Amniotic epithelial cell (primary cell): Measurements from ENCODE around the gene TLCD4.
A peak's percentile ranks its signal among the peaks of the same experiment; 100 is the strongest.
"Not testable (repeated sequence)": the region's sequence is repeated elsewhere in the genome, so short reads cannot be mapped to it uniquely, and the experiment has no call there.

Experiments
- DNase-seq: peaks from one replicate; pipeline ENCODE4 v3.0.0-alpha.2; 2010; ENCODE audit warnings: low read depth

Gene TLCD4, protein sequence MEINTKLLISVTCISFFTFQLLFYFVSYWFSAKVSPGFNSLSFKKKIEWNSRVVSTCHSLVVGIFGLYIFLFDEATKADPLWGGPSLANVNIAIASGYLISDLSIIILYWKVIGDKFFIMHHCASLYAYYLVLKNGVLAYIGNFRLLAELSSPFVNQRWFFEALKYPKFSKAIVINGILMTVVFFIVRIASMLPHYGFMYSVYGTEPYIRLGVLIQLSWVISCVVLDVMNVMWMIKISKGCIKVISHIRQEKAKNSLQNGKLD

DNA sequence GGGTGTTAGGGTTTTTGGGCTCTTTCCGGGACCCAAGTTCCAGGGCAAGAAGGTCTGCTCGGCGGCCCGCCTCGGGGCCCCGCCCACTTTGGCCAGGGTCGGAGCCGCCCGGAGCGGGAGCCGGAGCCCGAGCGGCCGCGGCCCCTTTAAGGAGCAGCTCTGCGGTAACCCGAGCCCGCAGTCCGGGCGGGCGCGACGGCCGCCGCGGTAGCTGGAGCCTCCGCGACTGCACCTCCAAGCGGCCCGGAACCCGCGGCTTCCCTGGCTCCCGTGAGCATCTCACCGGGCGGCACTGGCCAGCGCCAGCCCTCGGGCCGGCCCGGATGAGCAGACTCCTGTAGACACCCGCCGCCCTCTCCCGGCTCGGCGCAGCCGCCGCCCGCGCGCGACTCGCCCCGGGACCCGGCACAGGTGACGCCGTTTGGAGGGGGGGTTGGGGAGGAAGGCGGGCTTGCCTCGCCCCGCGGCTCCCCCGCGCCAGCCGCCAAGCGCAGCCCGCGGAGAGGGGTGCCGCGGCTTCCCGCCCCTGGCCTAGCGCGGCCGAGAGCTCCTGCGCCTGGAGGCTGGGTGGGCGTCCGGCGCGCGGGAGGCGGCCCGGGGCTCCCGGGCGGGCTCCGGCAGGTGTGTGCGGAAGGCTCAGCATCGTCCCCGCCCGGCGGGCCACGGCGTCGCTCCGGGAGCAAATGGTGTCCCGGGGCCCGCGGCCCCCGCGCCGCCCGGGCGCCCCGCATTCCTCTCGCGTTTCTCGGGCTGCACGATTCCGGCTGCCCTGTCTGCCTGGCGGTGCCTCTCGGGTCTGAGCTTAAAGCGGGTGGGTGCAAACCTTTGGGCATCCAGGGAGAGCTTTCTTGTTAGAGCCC lies at the start of gene TLCD4:
TLCD4 (plus strand) TSS at position 149 of the 860 bp plus-strand sequence. CDS start 26,547 bp downstream, outside the sequence.
- DNase-seq = no peak

DNA sequence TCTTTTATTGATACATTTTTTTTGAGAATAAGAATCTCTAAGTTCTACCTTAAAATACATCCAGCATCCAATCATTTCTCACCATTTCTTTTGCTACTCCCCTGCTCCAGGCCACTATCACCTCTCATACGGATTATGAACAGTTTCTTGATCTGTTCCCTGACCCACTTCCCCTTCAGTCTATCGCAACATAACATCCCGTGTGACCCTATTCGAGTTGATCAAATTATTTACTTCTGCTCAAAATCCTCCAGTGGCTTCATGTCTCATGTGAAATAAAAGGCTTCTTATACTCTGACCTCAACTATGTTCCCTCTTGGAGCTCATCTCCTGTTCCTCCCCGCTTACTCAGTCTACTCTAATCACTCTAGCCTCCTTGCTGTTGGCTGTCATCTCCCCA lies 49.6 kb upstream of the TLCD4 start:
- DNase-seq = no peak

DNA sequence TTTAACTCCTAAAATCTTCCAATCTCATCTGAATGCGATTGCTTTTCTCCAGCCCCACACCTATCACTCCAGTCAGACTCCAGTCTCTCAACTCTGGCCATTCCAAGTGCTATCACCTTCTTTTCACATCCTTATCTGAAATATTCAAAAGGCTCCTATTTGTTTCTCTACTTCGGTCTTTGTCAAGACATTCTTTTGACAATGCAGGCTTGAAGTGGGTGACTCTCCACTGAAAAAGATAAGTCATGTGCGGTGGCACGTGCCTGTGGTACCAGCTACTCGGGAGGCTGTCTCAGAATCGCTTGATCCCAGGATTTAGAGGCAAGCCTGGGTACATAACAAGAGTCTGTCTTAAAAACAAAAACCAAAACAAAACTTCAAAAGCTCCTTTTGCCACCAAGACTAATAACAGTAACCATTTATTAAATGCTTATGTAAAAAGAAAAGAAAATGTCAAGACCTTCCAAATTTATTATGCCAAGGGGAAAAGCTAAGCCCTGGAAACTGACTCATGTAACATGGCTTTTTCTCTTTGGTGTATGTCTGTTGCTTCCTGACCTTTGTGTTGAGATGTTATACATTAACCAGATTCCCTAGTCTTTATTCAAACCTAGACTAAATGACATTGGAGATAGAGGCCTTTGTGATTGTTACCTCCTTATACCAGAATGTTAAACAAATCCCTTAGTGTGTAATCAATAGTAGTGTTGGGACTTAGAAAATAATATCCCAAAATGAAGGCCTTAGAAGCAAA lies 48.0 kb upstream of the TLCD4 start:
- peak; percentile 9 for DNase-seq

DNA sequence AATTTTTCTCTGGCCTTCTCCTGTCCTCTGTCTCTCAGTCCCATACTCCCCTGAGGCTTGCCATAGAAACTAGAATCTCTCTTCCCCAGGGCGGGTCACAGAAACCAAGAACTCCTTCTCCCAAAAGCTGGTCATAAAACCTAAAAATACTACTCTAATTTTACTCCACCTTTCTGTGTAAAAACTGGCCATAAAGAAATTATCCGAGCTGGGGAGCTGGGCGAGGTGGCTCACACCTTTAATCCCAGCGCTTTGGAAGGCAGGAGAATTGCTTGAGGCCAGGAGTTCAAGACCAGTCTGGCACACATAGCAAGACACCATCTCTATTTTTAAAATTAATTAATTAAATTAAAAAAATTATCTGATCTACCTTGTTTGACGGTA lies 47.5 kb upstream of the TLCD4 start:
- DNase-seq = no peak

DNA sequence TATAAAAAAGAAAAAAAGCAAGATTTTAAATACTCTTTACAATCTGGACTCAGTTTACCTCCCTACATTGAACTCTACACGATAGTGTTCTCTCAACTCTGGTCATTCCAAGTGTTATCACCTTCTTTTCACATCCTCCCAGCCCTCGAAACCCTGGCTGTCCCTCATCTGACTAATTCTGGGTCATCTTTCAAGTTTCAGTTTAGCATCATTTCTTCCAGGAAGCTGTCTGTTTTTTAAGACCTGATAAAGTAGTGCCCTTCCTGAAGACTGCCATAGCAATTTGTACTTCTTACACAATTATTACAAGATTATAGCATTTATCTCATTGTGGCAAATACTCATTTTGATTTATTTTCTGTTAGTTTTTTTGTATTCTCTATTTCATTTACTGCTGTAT lies 45.6 kb upstream of the TLCD4 start:
- DNase-seq = no peak

DNA sequence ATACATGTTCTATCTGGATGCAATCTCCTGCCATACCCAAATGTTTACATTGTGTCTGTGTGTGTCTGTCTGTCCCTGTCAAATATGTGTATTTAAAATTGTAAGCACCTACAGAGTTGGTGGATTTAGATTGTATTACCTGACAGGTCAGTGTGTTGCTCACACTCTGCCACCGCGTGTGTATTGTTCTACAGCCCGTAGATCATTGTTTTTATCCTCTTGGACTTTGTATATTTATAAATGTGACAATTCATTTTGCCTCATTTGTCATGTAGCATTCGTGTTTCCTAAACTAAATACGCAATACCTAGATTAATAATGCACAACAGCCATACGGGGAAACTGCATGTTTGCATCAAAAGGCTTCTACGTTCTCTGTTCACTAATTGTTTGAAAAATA lies 45.0 kb upstream of the TLCD4 start:
- DNase-seq = no peak

DNA sequence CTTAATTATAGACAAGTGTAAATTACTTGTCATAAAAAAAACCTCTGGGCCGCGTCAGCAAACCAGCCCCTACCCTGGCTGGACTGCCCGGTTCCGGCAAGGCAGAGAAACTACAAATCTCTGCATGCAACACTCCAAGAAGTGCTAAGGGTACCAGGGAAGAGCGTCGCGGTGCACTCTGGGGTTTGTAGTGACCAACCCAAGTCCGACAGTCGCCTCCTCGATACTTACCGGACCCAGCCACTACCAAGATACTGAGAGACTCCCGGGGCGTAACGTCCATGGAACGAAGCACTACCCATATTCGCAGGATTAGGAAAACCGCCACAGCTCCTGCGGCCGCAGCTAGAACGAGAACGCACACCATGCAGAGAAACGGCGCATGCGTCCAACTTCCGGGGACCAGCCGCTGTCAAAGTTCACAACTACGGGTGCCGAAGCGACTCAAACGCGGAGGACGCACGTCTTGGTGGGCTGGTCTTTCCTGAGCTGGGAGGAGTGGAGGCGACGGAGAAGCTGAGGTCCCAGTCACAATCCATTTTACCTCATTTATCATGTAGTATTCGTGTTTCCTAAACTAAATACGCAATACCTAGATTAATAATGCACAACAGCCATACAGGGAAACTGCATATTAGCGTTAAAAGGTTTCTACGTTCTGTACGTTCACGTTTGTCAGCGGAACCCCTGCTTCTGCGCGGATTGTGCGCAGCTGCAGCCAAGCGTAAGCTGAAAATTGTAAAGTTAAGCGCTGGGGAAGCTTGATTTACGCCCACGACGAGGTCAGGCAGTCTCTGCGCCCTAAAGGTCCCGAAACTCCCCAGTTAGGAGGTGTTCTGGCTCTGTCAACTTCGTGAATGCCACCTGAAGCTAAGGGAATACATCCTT lies 44.4 kb upstream of the TLCD4 start, which contains the start of gene ALG14:
ALG14 (minus strand) TSS at position 420 of the 888 bp plus-strand sequence; CDS start at position 367, 53 bp downstream.
- peak; percentile 95 for DNase-seq

DNA sequence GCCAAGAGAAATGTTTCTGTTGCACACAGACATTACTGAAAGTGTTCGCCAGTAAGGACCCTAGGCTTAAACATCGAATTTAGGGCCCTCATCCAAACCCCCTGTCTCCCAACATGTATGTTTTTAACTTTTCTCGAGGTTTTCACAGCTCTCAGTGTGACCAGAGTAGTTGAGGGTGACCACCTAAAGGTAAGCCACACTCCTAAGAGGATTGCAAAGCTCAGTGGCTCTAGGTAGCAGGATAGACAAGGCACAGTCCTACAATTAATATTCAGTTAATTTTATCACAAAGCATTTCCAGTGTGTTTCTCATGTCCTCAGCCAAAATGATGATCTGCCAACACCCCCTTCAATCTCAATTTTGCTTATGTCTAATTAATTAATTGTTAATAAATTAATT lies 43.7 kb upstream of the TLCD4 start:
- no peak for DNase-seq

DNA sequence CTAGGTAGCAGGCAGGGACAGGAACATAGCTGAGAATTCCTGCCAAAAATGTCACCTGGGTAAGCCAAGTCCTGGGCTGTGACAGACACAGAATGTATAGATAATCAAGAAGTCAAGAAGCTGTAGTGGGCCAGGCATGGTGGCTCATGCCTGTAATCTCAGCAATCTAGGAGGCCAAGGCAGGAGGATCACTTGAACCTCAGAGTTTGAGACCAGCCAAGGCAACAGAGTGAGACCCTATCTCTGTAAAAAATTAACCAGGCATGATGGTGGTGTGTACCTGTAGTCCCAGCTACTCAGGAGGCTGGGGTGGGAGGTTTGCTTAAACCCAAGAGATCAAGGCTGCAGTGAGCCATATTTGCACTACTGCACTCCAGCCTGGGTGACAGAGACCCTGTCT lies 41.1 kb upstream of the TLCD4 start:
- DNase-seq = no peak

DNA sequence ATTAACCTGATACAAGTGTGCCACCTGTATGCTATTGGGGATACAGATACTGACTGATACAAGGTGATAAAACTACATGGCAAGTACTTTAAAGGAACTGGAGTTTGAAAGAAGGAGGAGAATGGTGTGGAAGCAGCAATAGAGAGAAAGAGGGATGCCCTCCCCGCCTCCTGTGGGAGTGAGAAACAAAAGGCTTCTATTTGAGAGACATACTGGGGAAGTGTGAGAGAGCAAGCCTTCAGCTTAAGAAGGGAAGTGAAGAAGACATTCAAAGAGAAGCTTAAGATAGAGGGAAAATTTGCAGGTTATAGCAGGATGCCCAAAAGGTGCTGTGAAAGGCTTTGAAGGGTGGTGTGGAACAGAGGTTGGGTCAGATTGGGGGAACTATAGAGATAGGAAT lies 36.7 kb upstream of the TLCD4 start:
- DNase-seq = no peak

DNA sequence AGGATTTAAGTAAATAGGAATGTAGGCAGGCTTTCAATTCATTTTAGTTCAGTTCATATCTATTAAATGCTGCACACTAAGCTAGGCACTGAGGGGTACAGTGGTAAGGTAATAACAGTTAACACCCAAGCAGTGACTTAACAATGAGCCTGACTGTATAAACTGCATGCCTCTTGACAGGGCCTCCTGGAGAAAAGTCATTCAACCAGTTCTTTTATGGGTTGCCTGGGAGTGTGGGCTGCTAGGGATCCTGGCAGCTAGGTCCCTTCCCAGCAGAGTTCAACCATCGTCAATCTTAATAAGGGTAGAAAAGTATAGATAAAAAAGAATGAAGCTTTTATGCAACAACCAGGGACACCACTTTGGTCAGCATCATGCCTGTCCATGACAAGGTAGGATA lies 36.3 kb upstream of the TLCD4 start:
- no peak for DNase-seq

DNA sequence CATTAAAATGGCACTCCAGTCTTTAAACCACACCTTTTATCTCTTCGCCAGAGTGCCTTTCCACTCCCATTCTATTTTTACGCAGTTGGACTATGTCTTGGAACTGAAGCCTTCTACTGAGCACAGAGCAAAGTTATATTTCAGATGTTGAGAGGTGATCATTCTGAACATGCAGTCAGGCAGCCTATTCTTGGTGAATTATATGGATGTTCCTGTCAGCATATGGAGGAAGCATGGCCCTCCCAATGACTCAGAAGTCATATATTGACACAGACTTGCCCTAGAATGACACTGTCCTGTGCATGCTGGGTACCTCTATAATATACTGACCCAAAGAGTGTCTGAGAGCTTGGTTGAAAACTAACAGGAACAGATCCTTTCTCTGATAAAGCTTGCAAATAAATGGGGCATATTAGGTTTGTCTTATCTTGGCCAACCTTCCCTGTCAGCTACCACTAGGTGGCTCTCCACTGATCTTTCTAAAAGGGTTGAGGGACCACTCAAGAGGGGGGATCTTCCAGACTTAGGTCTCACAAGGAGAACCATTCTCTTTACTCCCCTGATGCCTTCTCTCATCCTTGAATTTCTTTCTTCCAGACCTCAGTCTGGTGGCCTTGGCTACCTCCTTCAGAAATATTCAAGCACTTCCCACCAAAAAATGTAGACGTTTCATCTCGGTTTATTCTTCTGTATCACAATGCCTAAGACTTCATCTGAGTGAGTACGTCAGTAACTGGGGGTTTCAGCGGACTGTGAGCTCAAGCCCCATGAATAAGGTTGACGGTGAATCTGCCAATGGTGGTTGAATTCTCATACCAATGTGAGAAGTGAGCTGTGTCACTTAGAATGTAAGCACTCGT lies 32.6 kb upstream of the TLCD4 start:
- peak; percentile 35 for DNase-seq

DNA sequence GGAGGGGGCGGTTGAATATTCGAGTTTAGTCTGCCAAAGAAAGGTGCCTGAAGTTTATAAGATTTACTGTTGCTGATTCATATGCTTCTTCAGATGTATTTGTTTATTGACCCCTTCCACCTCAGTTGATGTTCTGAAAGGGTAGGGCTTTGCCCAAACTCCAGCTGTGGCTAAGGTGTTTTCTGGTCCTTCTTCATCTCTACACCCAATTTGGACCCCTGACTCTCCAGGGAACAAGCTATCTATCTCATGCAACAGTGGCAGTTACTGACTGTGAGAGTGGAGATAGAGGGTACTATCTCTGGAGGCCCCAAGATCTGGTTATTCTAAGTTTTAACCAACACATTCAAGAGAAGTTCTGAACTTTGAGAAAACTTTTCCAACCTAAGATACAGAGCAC lies 31.8 kb upstream of the TLCD4 start:
- no peak for DNase-seq

DNA sequence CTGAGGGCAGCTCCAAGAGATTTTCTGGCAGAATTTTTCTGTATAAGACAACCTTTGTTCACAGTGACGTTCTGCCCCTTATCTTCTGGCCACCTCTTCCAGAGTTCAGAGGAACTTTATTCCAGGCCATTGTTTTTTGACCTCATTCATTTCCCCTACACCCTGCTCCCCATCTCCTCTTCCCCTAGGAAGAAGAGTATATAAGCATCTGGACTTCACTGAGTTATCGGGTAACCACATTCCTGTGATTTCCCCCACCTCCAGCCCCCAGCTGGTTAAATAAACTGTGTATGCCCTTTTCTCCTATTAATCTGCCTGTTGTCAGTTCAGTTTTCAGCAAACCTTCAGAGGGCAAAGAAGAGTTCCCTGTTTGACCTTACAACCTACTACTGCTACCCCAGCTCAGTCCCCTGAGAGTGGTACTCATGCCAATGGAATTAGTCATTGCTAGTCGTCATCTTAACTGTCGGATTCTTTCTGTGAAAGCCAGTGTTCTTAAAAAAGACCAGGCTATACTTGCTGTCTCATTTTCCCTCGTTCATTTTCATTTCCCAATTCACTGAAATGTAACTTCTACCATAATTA lies 30.1 kb upstream of the TLCD4 start:
- DNase-seq = peak; percentile 81

DNA sequence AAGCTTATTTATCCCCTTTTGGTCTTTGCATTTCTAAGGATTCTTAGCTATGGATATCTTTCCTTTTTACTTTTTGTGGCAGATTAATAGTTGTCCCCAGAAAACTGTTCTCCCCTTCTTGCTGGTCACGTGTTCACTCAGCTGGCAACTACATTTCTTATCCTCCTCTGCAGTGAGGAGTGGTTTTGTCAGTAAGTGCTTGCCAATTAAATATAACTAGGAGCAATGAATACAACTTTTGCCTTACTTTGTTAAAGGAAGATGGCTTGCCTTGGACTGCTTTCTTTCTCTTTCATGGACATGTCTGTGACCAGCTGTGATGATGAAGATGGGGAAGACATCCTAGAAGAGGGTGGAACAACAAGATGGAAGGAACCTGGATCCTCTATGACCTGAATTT lies 28.9 kb upstream of the TLCD4 start:
- no peak for DNase-seq

DNA sequence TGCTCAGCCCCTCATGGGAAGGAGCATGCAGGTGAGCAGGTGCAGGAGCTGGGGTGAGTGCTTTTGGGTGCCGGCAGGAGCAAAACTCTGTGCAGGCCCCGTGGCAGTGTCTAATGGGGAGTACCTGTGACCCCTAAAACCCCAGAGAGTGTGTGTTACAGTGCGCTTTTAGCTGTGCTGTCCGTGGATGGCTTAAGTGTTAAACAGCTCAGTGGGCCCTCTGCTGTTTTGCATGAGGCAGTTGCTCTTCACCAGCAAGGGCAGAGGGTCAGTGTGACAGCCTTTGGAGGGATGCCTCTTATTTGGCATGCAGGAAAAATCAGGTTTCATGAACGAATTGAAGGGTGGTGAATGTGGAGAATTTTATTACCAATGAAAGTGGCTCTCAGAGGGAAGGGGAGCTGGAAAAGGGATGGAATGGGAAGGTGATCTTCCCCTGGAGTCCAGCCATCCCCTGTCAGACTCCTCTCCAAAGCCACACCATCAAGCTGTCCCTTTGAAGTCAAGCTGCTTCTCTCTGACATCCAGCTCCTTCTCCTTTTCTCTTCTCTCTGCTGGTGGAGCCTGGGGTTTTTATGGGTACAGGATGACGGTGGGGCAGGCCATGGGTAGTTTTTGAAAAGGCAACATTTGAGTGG lies 27.4 kb upstream of the TLCD4 start:
- DNase-seq = no peak

DNA sequence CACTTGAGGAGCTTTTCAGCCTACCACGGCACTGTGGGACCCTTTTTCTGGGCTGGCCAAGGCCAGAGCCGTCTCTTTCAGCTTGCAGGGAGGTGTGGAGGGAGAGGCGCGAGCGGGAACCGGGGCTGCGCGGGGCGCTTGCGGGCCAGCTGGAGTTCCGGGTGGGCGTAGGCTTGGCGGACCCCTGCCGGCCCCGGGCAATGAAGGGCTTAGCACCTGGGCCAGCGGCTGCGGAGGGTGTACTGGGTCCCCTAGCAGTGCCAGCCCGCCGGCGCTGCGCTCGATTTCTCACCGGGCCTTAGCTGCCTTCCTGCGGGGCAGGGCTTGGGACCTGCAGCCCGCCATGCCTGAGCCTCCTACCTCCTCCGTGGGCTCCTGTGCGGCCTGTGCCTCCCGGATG lies 25.9 kb upstream of the TLCD4 start:
- DNase-seq = not testable (repeated sequence)

DNA sequence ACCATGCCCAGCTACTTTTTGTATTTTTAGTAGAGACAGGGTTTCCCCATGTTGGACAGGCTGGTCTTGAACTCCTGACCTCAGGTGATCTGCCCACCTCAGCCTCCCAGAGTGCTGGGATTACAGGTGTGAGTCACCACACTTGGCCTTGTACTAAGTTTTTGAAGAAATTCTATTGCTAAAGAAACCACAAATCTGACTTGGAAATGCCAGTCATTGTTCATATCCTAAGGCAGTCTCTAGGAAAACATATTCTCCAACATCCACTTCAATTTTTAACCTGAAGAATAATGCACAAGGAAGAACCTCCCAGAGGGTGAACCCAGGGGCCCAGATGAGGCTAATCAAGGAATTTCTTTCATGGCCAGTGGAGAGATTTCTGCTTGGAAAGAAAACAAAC lies 24.3 kb upstream of the TLCD4 start:
- DNase-seq = peak; percentile 68

DNA sequence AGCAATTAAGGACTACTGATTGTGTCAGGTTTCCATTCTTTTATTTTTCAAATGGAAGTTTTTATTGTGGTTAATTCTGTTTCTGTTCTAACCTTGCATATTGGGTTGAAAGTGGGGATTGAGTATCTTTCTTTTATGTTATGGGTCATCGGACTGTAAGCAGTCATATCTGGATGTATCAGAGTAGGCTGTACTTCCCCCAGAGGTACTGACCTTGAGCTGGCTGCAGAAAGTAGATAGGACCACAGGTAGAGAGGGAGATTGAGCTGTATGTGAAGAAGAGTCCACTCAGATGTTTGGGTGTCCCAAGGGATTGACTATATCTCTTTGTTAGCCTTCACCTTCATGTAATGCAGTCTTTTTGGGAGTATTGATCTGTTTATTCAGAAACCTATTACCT lies 23.9 kb upstream of the TLCD4 start:
- DNase-seq = no peak

DNA sequence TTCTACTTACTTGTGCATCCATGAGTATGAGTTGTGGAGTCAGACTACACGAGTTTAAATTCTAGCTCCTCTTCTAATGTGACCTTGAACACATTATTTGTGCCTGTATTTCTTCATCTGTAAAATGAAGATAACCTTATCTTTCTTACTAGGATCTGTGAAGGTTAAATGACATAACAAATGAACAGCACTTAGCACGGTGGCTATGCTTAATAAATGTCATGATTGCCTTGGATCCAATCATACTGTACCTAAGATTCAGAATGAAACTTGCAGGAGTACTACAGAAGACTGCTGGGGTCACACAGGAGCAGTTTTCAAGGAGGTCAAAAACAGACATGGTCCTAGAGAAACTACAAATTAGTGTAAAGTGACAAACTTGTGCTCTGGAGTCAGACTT lies 22.2 kb upstream of the TLCD4 start:
- DNase-seq = no peak
